ENCODE results near the gene RB1.

The RB1 gene

GRCh38 chr13:48510698-48511097 is 207.1 kb downstream of the RB1 start:
- no peak overlapping the region for H3K4me3 ChIP-seq (ENCODE audit: low read depth, low read length)
- TF ChIP-seq CTCF (IDR thresholded peaks at IDR 0.05; ENCODE audit: low read depth, low read length) = no peak

- no peak for TF ChIP-seq CTCF (IDR thresholded peaks at IDR 0.05; ENCODE audit: low read depth, low read length)
Measured at GRCh38 chr13:48511621-48512230, 208.2 kb downstream of the RB1 start.

GRCh38 chr13:48514793-48515192 is 211.2 kb downstream of the RB1 start:
- TF ChIP-seq CTCF (IDR thresholded peaks at IDR 0.05; ENCODE audit: low read depth, low read length) = no peak
- no peak overlapping the region for H3K4me3 ChIP-seq (ENCODE audit: low read depth, low read length)

More at GRCh38 chr13:48511621-48512230, 208.2 kb downstream of the RB1 start:
- H3K4me3 ChIP-seq (ENCODE audit: low read depth, low read length) = no peak overlapping the region

GRCh38 chr13:48515732-48516131 is 212.2 kb downstream of the RB1 start:
- no peak for TF ChIP-seq CTCF (IDR thresholded peaks at IDR 0.05; ENCODE audit: low read depth, low read length)
- H3K4me3 ChIP-seq (ENCODE audit: low read depth, low read length) = no peak overlapping the region

- H3K4me3 ChIP-seq (ENCODE audit: low read depth, low read length) = no peak overlapping the region
- no peak for TF ChIP-seq CTCF (IDR thresholded peaks at IDR 0.05; ENCODE audit: low read depth, low read length)
Measured at GRCh38 chr13:48518083-48518482, 214.5 kb downstream of the RB1 start.

GRCh38 chr13:48526286-48526685 is 222.7 kb downstream of the RB1 start:
- H3K4me3 ChIP-seq (ENCODE audit: low read depth, low read length) = no peak overlapping the region
- TF ChIP-seq CTCF (IDR thresholded peaks at IDR 0.05; ENCODE audit: low read depth, low read length) = no peak

GRCh38 chr13:48527955-48528354 is 224.4 kb downstream of the RB1 start:
- no peak for TF ChIP-seq CTCF (IDR thresholded peaks at IDR 0.05; ENCODE audit: low read depth, low read length)
- no peak overlapping the region for H3K4me3 ChIP-seq (ENCODE audit: low read depth, low read length)

Data from WI38 (cell line).